Esophagus muscularis mucosa (tissue), 4 donors: ENCODE results near the gene FAM131C. TPM values are rescaled to one million over a fixed set of nuclear protein-coding genes. Genes with fewer than 3 reads are reported as not detected.

Experiments
- DNase-seq: peaks from one replicate; pipeline ENCODE4 v3.0.0-alpha.2; 2017; ENCODE audit errors: extremely low spot score
- H3K27ac ChIP-seq, 4 donors: fragments of 200-600 bp; sonication (generic); replicated peaks in 1 of 4; 1 replicate in 3 of 4; 2 replicates in 1 of 4; pipeline ENCODE4 v1.5.1; 2016 to 2019; ENCODE audit warnings: mild to moderate bottlenecking in 1 of 4
- H3K27me3 ChIP-seq, 4 donors: fragments of 200-600 bp; sonication (generic); one replicate each; pipeline versions ENCODE4 v1.5.1 to v1.6.0; 2016 to 2019
- H3K36me3 ChIP-seq, 4 donors: fragments of 200-600 bp; sonication (generic); one replicate each; pipeline ENCODE4 v1.5.1; 2016 to 2019
- H3K4me1 ChIP-seq, 4 donors: fragments of 200-600 bp; sonication (generic); one replicate each; pipeline ENCODE4 v1.5.1; 2016 to 2019
- H3K4me3 ChIP-seq, 4 donors: fragments of 200-600 bp; sonication (generic); 1 replicate in 2 of 4; 2 replicates in 2 of 4; pipeline ENCODE4 v1.5.1; 2016 to 2019; ENCODE audit warnings: mild to moderate bottlenecking in 4 of 4, moderate library complexity in 1 of 4
- H3K9me3 ChIP-seq, 4 donors: fragments of 200-600 bp; sonication (generic); 1 replicate in 3 of 4; 2 replicates in 1 of 4; pipeline ENCODE4 v1.5.1; 2016 to 2019
- EP300 ChIP-seq: sonication (generic); formaldehyde crosslinking; IDR thresholded peaks from one replicate; pipeline ENCODE4 v1.6.1; 2017; ENCODE audit warnings: antibody characterized with exemption
- POLR2A ChIP-seq: fragments of 450-650 bp; IDR thresholded peaks from one replicate; pipeline ENCODE4 v1.6.1; 2017; ENCODE audit warnings: antibody characterized with exemption, moderate library complexity, mild to moderate bottlenecking, low read depth
- POLR2AphosphoS5 ChIP-seq, 2 donors: sonication (generic); formaldehyde crosslinking; IDR thresholded peaks; one replicate each; pipeline ENCODE4 v1.6.1; 2017; ENCODE audit warnings: antibody characterized with exemption in 2 of 2
- WGBS: methylation state at CpG from one replicate; pipeline ENCODE4 v1.1.5; 2018; 5-methylcytosine and 5-hydroxymethylcytosine counted together
- intact Hi-C: fragments of 100-400 bp; cut with DNase I; formaldehyde crosslinking; loops from one replicate; pipeline ENCODE4 v1.15.1; 2023
- total RNA-seq, 4 donors: library from RNA; depleted of rRNA; stranded (reverse); fragments of >200 nt; gene quantifications; one replicate each; pipeline versions ENCODE4 v1.1.0 to v1.2.1, GENCODE V29; 2016
- TF ChIP-seq, protein P1 (sequence below), 3 experiments: fragments of 200-600 bp in 2 of 3; fragments of 450-650 bp in 1 of 3; sonication (generic) in 2 of 3; IDR thresholded peaks; one replicate each; pipeline ENCODE4 v1.5.1; 2017 to 2019; ENCODE audit warnings: antibody characterized with exemption in 3 of 3, mild to moderate bottlenecking in 2 of 3, moderate library complexity in 1 of 3

Gene FAM131C
- total RNA-seq, 4 donors from 2014 or later, result 0.33 to 0.39 TPM; not detected in 2

DNA sequence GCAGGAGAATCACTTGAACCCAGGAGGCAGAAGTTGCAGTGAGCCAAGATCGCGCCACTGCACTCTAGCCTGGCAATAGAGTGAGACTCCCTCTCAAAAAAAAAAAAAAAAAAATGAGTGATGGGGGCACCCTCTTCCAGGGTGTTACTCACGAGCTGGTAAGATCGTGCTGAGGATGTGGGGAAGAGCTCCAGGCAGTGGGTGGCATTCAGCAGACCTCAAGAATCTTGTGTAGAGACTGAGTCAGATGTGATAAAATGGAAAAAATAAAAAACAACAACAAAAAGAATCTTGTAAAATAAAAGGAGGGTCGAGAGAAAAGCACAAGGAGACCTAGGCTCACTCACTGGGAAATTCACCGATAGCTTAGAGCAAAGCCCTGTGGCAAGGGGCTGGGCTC is 43.9 kb upstream of the FAM131C start:
- no peaks in the 10 kb centered on the region for H3K36me3 ChIP-seq
- TF ChIP-seq POLR2A, result no peak
- TF ChIP-seq, protein P1, sequence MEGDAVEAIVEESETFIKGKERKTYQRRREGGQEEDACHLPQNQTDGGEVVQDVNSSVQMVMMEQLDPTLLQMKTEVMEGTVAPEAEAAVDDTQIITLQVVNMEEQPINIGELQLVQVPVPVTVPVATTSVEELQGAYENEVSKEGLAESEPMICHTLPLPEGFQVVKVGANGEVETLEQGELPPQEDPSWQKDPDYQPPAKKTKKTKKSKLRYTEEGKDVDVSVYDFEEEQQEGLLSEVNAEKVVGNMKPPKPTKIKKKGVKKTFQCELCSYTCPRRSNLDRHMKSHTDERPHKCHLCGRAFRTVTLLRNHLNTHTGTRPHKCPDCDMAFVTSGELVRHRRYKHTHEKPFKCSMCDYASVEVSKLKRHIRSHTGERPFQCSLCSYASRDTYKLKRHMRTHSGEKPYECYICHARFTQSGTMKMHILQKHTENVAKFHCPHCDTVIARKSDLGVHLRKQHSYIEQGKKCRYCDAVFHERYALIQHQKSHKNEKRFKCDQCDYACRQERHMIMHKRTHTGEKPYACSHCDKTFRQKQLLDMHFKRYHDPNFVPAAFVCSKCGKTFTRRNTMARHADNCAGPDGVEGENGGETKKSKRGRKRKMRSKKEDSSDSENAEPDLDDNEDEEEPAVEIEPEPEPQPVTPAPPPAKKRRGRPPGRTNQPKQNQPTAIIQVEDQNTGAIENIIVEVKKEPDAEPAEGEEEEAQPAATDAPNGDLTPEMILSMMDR (IDR thresholded peaks at IDR 0.05), result no peak
- no peak for TF ChIP-seq POLR2AphosphoS5 (IDR thresholded peaks at IDR 0.05)
- TF ChIP-seq EP300, result no peak
- H3K27ac ChIP-seq, result no peak overlapping the region
- H3K9me3 ChIP-seq, result no peaks in the 10 kb centered on the region
- H3K27me3 ChIP-seq, result no peaks in the 10 kb centered on the region
- no peak for DNase-seq
- 89% methylated on average over 6 of the region's 6 CpGs for WGBS
- H3K4me1 ChIP-seq, result peaks cover 4 to 22% (median 9%) of the 10 kb centered on the region in 4 donors
- no peak overlapping the region for H3K4me3 ChIP-seq
- intact Hi-C loops, result no loop called here

DNA sequence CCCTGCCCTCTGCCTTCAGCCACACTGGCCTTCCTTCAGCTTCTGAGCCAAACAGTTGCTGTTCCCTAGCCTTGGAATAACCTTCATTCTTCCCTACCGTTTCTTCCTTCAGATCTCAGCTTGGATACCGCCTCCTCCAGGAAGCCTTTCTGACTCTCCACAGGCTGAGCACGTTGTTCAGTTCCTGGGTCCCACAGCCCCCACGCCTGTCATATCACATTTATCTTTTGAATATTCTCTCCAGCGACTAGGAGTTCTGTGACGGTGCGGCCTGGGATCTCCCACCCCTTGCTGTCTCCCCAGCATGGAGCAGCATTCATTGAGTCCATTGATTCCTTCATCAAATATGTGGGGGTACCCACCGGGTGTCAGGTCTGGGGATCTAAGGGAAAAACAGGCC is 43.2 kb upstream of the FAM131C start:
- DNase-seq, result no peak
- TF ChIP-seq POLR2AphosphoS5 (IDR thresholded peaks at IDR 0.05) (no peak), EP300 (no peak), POLR2A (no peak)
- TF ChIP-seq, protein P1 (IDR thresholded peaks at IDR 0.05), result no peak
- Histone ChIP-seq H3K4me1 (peaks cover 4 to 30% (median 12%) of the 10 kb centered on the region in 4 donors), H3K27ac (no peak overlapping the region), H3K27me3 (no peaks in the 10 kb centered on the region), H3K9me3 (no peaks in the 10 kb centered on the region), H3K36me3 (no peaks in the 10 kb centered on the region), H3K4me3 (no peak overlapping the region)
- intact Hi-C loops, result no loop called here
- WGBS, result 91% methylated on average over 8 of the region's 8 CpGs

DNA sequence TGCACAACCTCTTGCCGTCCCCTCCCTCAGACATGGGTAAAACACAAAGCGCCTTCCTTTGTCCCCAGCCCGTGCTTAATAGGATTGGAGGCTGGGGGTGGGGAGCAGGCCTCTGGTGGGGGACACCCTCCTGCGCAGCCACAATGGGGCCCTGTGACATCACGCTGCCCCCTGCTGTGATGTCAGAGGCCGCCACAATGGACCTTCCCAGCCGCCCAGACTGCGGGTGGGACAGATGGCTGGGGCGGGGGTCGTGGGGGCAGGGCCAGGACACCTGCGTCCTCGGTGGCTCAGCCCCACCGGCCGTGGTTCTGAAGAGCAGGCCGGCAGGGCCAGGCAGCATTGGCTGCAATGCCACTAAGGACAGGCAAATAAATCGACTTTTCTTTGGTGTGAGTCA is 42.6 kb upstream of the FAM131C start:
- Histone ChIP-seq H3K9me3 (no peaks in the 10 kb centered on the region), H3K36me3 (no peaks in the 10 kb centered on the region), H3K27me3 (no peaks in the 10 kb centered on the region), H3K27ac (no peak overlapping the region), H3K4me1 (peaks cover under 1 to 28% (median 12%) of the 10 kb centered on the region in 4 donors), H3K4me3 (no peak overlapping the region)
- TF ChIP-seq EP300, result no peak
- TF ChIP-seq, protein P1 (IDR thresholded peaks at IDR 0.05), result no peak
- TF ChIP-seq POLR2AphosphoS5 (IDR thresholded peaks at IDR 0.05), result no peak
- no peak for TF ChIP-seq POLR2A
- intact Hi-C loops, result no loop called here
- WGBS, result 76% methylated on average over 7 of the region's 16 CpGs
- no peak for DNase-seq

DNA sequence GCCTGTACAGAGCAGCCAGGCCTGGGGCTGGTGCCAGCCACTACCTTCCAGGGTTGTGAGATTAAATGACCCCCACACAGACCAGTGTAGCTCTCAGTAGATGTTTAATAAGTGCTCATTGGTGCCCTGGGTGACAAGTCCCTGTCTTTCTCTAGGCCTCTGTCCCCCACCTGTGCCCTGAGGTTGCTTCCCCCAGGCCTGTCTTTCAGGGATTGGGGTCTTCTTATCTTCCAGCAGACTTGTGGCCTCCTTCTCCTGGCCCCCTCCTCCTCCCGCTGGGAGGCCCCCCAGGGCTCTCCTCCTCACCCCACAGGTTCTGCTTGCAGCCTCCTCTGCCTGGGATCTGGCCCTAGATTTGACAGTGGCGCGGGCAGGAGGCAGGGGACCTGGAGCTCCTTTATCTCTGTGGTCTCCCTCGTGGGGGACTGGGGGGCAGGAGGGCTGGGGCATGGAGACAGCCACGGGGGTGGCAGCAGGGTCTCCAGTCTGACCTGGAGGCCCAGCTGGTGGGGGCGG is 42.1 kb upstream of the FAM131C start:
- no peaks in the 10 kb centered on the region for H3K9me3 ChIP-seq
- H3K27me3 ChIP-seq, result no peaks in the 10 kb centered on the region
- WGBS, result 56% methylated on average over 5 of the region's 6 CpGs
- intact Hi-C loops, result no loop called here
- H3K4me1 ChIP-seq, result peaks cover 0 to 23% (median 11%) of the 10 kb centered on the region in 4 donors
- no peak for DNase-seq
- H3K36me3 ChIP-seq, result no peaks in the 10 kb centered on the region
- TF ChIP-seq POLR2A (no peak), EP300 (no peak), POLR2AphosphoS5 (IDR thresholded peaks at IDR 0.05) (no peak)
- TF ChIP-seq, protein P1 (IDR thresholded peaks at IDR 0.05), result no peak
- H3K27ac ChIP-seq, result no peak overlapping the region
- H3K4me3 ChIP-seq, result no peak overlapping the region
